H9 (cell line): Measurements from ENCODE around the gene EML1. TPM values are rescaled to one million over a fixed set of nuclear protein-coding genes. Genes with fewer than 3 reads are reported as not detected.

ENCODE experiments used
- DNase-seq: peaks from one replicate; pipeline ENCODE4 v3.0.0-alpha.2; 2017
- H2AFZ ChIP-seq: one replicate; pipeline ENCODE4 v1.6.1; 2013; ENCODE audit warnings: mild to moderate bottlenecking, low read length, control low read depth, moderate library complexity
- H2AK5ac ChIP-seq: 2 replicates; pipeline ENCODE4 v1.6.1; 2013; ENCODE audit warnings: low read length, control low read depth, mixed read lengths; ENCODE audit not compliant: insufficient read length
- H2BK120ac ChIP-seq: one replicate; pipeline ENCODE4 v1.6.1; 2013; ENCODE audit warnings: low read depth, mild to moderate bottlenecking, low read length, control low read depth, inconsistent platforms; ENCODE audit not compliant: poor library complexity, severe bottlenecking
- H2BK12ac ChIP-seq: 2 replicates; pipeline ENCODE4 v1.6.1; 2013; ENCODE audit warnings: low read length, control low read depth, mixed read lengths, low read depth; ENCODE audit not compliant: insufficient read length
- H2BK15ac ChIP-seq: 2 replicates; pipeline ENCODE4 v1.6.1; 2013; ENCODE audit warnings: low read depth, low read length, control low read depth
- H2BK20ac ChIP-seq: one replicate; pipeline ENCODE4 v1.6.1; 2013; ENCODE audit warnings: low read depth, mild to moderate bottlenecking, low read length, control low read depth, inconsistent platforms; ENCODE audit not compliant: poor library complexity, severe bottlenecking
- H2BK5ac ChIP-seq: 2 replicates; pipeline ENCODE4 v1.6.1; 2013; ENCODE audit warnings: low read length, control low read depth, mixed read lengths; ENCODE audit not compliant: insufficient read length
- H3K14ac ChIP-seq: 2 replicates; pipeline ENCODE4 v1.6.1; 2013; ENCODE audit warnings: low read length, control low read depth; ENCODE audit not compliant: insufficient read depth
- H3K18ac ChIP-seq: 2 replicates; pipeline ENCODE4 v1.6.1; 2013; ENCODE audit warnings: low read depth, mild to moderate bottlenecking, mixed read lengths, low read length, control low read depth; ENCODE audit not compliant: insufficient read length
- H3K23ac ChIP-seq: 2 replicates; pipeline ENCODE4 v1.6.1; 2013; ENCODE audit warnings: low read length, control low read depth, mixed read lengths, low read depth; ENCODE audit not compliant: insufficient read length
- H3K23me2 ChIP-seq: 2 replicates; pipeline ENCODE4 v1.6.1; 2013; ENCODE audit warnings: low read depth, mild to moderate bottlenecking, mixed read lengths, low read length, control low read depth; ENCODE audit not compliant: insufficient read length, poor library complexity, severe bottlenecking
- H3K27ac ChIP-seq: 2 replicates; pipeline ENCODE4 v1.5.1; 2013; ENCODE audit warnings: low read length, control low read depth, mixed read lengths, low read depth; ENCODE audit not compliant: insufficient read length
- H3K27me3 ChIP-seq: 2 replicates; pipeline ENCODE4 v1.6.1; 2013; ENCODE audit warnings: low read length, control low read depth, inconsistent platforms; ENCODE audit not compliant: insufficient read depth
- H3K4ac ChIP-seq: 2 replicates; pipeline ENCODE4 v1.6.1; 2013; ENCODE audit warnings: low read depth, mild to moderate bottlenecking, control low read depth, inconsistent platforms, low read length, moderate library complexity
- H3K4me1 ChIP-seq: 2 replicates; pipeline ENCODE4 v1.6.1; 2013; ENCODE audit warnings: low read length, control low read depth, inconsistent platforms; ENCODE audit not compliant: insufficient read depth
- H3K4me2 ChIP-seq: 2 replicates; pipeline ENCODE4 v1.6.1; 2013; ENCODE audit warnings: low read length, control low read depth, mixed read lengths; ENCODE audit not compliant: insufficient read length, insufficient read depth
- H3K56ac ChIP-seq: 2 replicates; pipeline ENCODE4 v1.6.1; 2013; ENCODE audit warnings: low read depth, mild to moderate bottlenecking, mixed read lengths, low read length, control low read depth; ENCODE audit not compliant: insufficient read length
- H3K79me1 ChIP-seq: 2 replicates; pipeline ENCODE4 v1.6.1; 2013; ENCODE audit warnings: low read depth, mild to moderate bottlenecking, moderate library complexity, low read length, control low read depth, inconsistent platforms; ENCODE audit not compliant: insufficient read depth, poor library complexity, severe bottlenecking
- H3K79me2 ChIP-seq: 2 replicates; pipeline ENCODE4 v1.6.1; 2013; ENCODE audit warnings: low read length, control low read depth, inconsistent platforms; ENCODE audit not compliant: insufficient read depth
- H3K9ac ChIP-seq: 2 replicates; pipeline ENCODE4 v1.6.1; 2013; ENCODE audit warnings: low read length, control low read depth, mixed read lengths; ENCODE audit not compliant: insufficient read length; ENCODE audit errors: extremely low read depth
- H3K9me3 ChIP-seq: one replicate; pipeline ENCODE4 v1.6.1; 2013; ENCODE audit warnings: low read depth, low read length, inconsistent platforms; ENCODE audit not compliant: control insufficient read depth
- H3T11ph ChIP-seq: one replicate; pipeline ENCODE4 v1.6.1; 2013; ENCODE audit warnings: mild to moderate bottlenecking, low read length, control low read depth, inconsistent platforms
- H4K20me1 ChIP-seq: one replicate; pipeline ENCODE4 v1.6.1; 2013; ENCODE audit not compliant: control insufficient read depth, insufficient read length, insufficient read depth
- H4K5ac ChIP-seq: 2 replicates; pipeline ENCODE4 v1.6.1; 2013; ENCODE audit warnings: low read depth, mild to moderate bottlenecking, mixed read lengths, low read length, control low read depth; ENCODE audit not compliant: insufficient read length
- H4K8ac ChIP-seq: replicated peaks from 2 replicates; pipeline ENCODE4 v1.6.1; 2013; ENCODE audit warnings: low read length, control low read depth, mixed read lengths, low read depth; ENCODE audit not compliant: insufficient read length
- H4K91ac ChIP-seq: 2 replicates; pipeline ENCODE4 v1.6.1; 2013; ENCODE audit warnings: low read depth, mild to moderate bottlenecking, moderate library complexity, mixed read lengths, low read length, control low read depth; ENCODE audit not compliant: insufficient read length
- H3K27ac Mint-ChIP-seq, 3 experiments: 2 replicates in 2 of 3; 3 replicates in 1 of 3; pipeline ENCODE4 v1.8.0; 2020 to 2021; ENCODE audit warnings: mixed read lengths in 3 of 3, mild to moderate bottlenecking in 1 of 3, moderate library complexity in 1 of 3
- H3K27me3 Mint-ChIP-seq: 2 replicates; pipeline ENCODE4 v1.8.0; 2021; ENCODE audit warnings: low read depth, mild to moderate bottlenecking, moderate library complexity, mixed read lengths
- H3K36me3 Mint-ChIP-seq, 3 experiments: 2 replicates in 2 of 3; 3 replicates in 1 of 3; pipeline ENCODE4 v1.8.0; 2020 to 2021; ENCODE audit warnings: low read depth in 3 of 3, mixed read lengths in 3 of 3; ENCODE audit not compliant: insufficient read depth in 1 of 3
- H3K4me1 Mint-ChIP-seq, 2 experiments: 2 replicates each; pipeline ENCODE4 v1.8.0; 2020; ENCODE audit warnings: mixed read lengths in 2 of 2
- H3K4me3 Mint-ChIP-seq, 2 experiments: 2 replicates in 1 of 2; 3 replicates in 1 of 2; pipeline ENCODE4 v1.8.0; 2020 to 2021; ENCODE audit warnings: mild to moderate bottlenecking in 2 of 2, mixed read lengths in 2 of 2, moderate library complexity in 1 of 2
- H3K9me3 Mint-ChIP-seq, 2 experiments: 2 replicates in 1 of 2; 3 replicates in 1 of 2; pipeline ENCODE4 v1.8.0; 2020; ENCODE audit warnings: mild to moderate bottlenecking in 2 of 2, mixed read lengths in 2 of 2, moderate library complexity in 1 of 2
- CTCF ChIP-seq: fragments of 200-600 bp; sonication (generic); conservative IDR thresholded peaks from 3 replicates; pipeline ENCODE4 v1.8.0; 2021; ENCODE audit warnings: antibody characterized with exemption, mild to moderate bottlenecking
- WGBS: extraction: QIAGEN DNeasy Blood & Tissue Kit; methylation state at CpG from one replicate; pipeline ENCODE4 v1.1.7; 2013; ENCODE audit warnings: missing lambda C conversion rate, low lambda C conversion rate, mixed read lengths; ENCODE audit not compliant: insufficient read length; ENCODE audit errors: extremely low coverage; 5-methylcytosine and 5-hydroxymethylcytosine counted together
- total RNA-seq: library from RNA; stranded (reverse); gene quantifications from 2 replicates; pipeline ENCODE4 v1.2.1, GENCODE V29; 2021

EML1 gene
- total RNA-seq, 1 experiment from 2014 or later, result 16.7 TPM

GRCh38 chr14:99749763-99750715 lies 43.2 kb upstream of the EML1 start:
- Histone ChIP-seq H4K20me1 (no peaks in the 10 kb centered on the region), H3K56ac (no peak overlapping the region), H3K79me1 (no peaks in the 10 kb centered on the region), H4K5ac (no peak overlapping the region), H3K23ac (no peak overlapping the region), H2BK120ac (no peak overlapping the region), H2AFZ (no peak overlapping the region), H2BK5ac (no peak overlapping the region), H3K27ac (no peak overlapping the region), H4K8ac (no peak overlapping the region), H2BK12ac (no peak overlapping the region), H3K4me2 (no peak overlapping the region), H2BK20ac (no peak overlapping the region), H3K18ac (no peak overlapping the region), H3K27me3 (no peaks in the 10 kb centered on the region), H3K9me3 (no peaks in the 10 kb centered on the region), H3K79me2 (no peaks in the 10 kb centered on the region), H2BK15ac (no peak overlapping the region), H3K9ac (no peak overlapping the region), H3K4me1 (peaks cover 6% of the 10 kb centered on the region; the same call in 1 of the 2 replicates), H3T11ph (no peak overlapping the region), H3K4ac (no peak overlapping the region), H3K14ac (no peak overlapping the region; the same call in 1 of the 2 replicates), H3K23me2 (no peaks in the 10 kb centered on the region), H2AK5ac (no peak overlapping the region), H4K91ac (no peak overlapping the region)
- no peak for TF ChIP-seq CTCF
- Mint-ChIP-seq H3K4me1 (peaks cover 17 to 25% of the 10 kb centered on the region in 2 experiments), H3K27ac (no peak overlapping the region; a peak in 1 of 7 replicates), H3K4me3 (no peak overlapping the region; a peak in 1 of 5 replicates), H3K36me3 (no peaks in the 10 kb centered on the region), H3K27me3 (peaks cover 20% of the 10 kb centered on the region), H3K9me3 (no peaks in the 10 kb centered on the region)
- no peak for DNase-seq
- WGBS, result no CpG with 5 or more reads among the region's 23 CpGs
